ENCODE data around the gene MCF2L.

Gene MCF2L

GRCh38 chr13:112999414-113000177 is 30.6 kb downstream of the MCF2L start:
- DNase-seq = no peak

- no peak for DNase-seq
These were observed 31.6 kb downstream of the MCF2L start for GRCh38 chr13:113000575-113000974.

GRCh38 chr13:113001241-113002140 is 32.5 kb downstream of the MCF2L start:
- no peak for DNase-seq

- no peak for DNase-seq
These were observed 33.3 kb downstream of the MCF2L start for GRCh38 chr13:113002206-113002912.

GRCh38 chr13:113002913-113003290 is 33.9 kb downstream of the MCF2L start:
- DNase-seq = no peak

GRCh38 chr13:113004126-113004525 is 35.1 kb downstream of the MCF2L start:
- DNase-seq = no peak

- peak; percentile 8 for DNase-seq
These were observed 36.3 kb downstream of the MCF2L start for GRCh38 chr13:113005076-113005865.

GRCh38 chr13:113005997-113006396 is 37.0 kb downstream of the MCF2L start:
- no peak for DNase-seq

GRCh38 chr13:113006660-113007059 is 37.6 kb downstream of the MCF2L start:
- DNase-seq = no peak

- no peak for DNase-seq
These were observed 39.8 kb downstream of the MCF2L start for GRCh38 chr13:113008851-113009250.

GRCh38 chr13:113009743-113010509 is 40.9 kb downstream of the MCF2L start:
- DNase-seq = no peak

GRCh38 chr13:113010510-113010865 is 41.5 kb downstream of the MCF2L start:
- no peak for DNase-seq

GRCh38 chr13:113013303-113013702 is 44.3 kb downstream of the MCF2L start:
- DNase-seq = no peak

GRCh38 chr13:113013878-113014751 is 45.1 kb downstream of the MCF2L start:
- DNase-seq = no peak

- no peak for DNase-seq
These were observed 46.0 kb downstream of the MCF2L start for GRCh38 chr13:113014752-113015745.

- no peak for DNase-seq
These were observed 47.0 kb downstream of the MCF2L start for GRCh38 chr13:113015826-113016525.

- DNase-seq = no peak
These were observed 47.7 kb downstream of the MCF2L start for GRCh38 chr13:113016526-113017295.

Measured in CD4-positive, alpha-beta T cell treated with Interferon gamma for 1 hour (primary cell).